G401.6 (cell line): Measurements from ENCODE around the gene CD244.

Experiments
- FAIRE-seq: peaks from 2 replicates; lab custom pipeline; 2012; peaks lifted over from hg19 to GRCh38; lab: Jason Lieb, UNC

The CD244 gene

GRCh38 chr1:160844447-160845232, 18.0 kb downstream of the CD244 start:
- FAIRE-seq: no peak

GRCh38 chr1:160841079-160841478, 21.6 kb downstream of the CD244 start:
- FAIRE-seq: no peak

GRCh38 chr1:160839746-160840145, 22.9 kb downstream of the CD244 start:
- FAIRE-seq: no peak

GRCh38 chr1:160838888-160839287, 23.8 kb downstream of the CD244 start:
- no peak for FAIRE-seq

- no peak for FAIRE-seq
These were observed 25.0 kb downstream of the CD244 start for GRCh38 chr1:160837558-160838205.

GRCh38 chr1:160836981-160837557, 25.6 kb downstream of the CD244 start:
- no peak for FAIRE-seq

GRCh38 chr1:160836561-160836960, 26.1 kb downstream of the CD244 start:
- FAIRE-seq: no peak

GRCh38 chr1:160835751-160836150, 26.9 kb downstream of the CD244 start:
- FAIRE-seq: no peak

- FAIRE-seq: peak; percentile 52
These were observed 27.6 kb downstream of the CD244 start for GRCh38 chr1:160834945-160835565.

GRCh38 chr1:160830321-160831153, 32.1 kb downstream of the CD244 start:
- FAIRE-seq: no peak

- FAIRE-seq: no peak
These were observed 32.9 kb downstream of the CD244 start for GRCh38 chr1:160829766-160830165.

GRCh38 chr1:160827418-160827817, 35.3 kb downstream of the CD244 start:
- no peak for FAIRE-seq

GRCh38 chr1:160826546-160826945, 36.1 kb downstream of the CD244 start:
- no peak for FAIRE-seq

- no peak for FAIRE-seq
These were observed 39.4 kb downstream of the CD244 start for GRCh38 chr1:160823296-160823695.

- FAIRE-seq: no peak
These were observed 41.1 kb downstream of the CD244 start for GRCh38 chr1:160821627-160822026.

- no peak for FAIRE-seq
These were observed 43.5 kb downstream of the CD244 start for GRCh38 chr1:160819186-160819585.

GRCh38 chr1:160818207-160818937, 44.3 kb downstream of the CD244 start:
- no peak for FAIRE-seq

GRCh38 chr1:160814856-160815255, 47.8 kb downstream of the CD244 start:
- no peak for FAIRE-seq

- FAIRE-seq: no peak
These were observed 48.4 kb downstream of the CD244 start for GRCh38 chr1:160814316-160814715.

- FAIRE-seq: no peak
These were observed 49.5 kb downstream of the CD244 start for GRCh38 chr1:160813215-160813614.

GRCh38 chr1:160811147-160811546, 51.5 kb downstream of the CD244 start:
- no peak for FAIRE-seq
